ENCODE data around the gene SLC7A8. TPM values are rescaled to one million over a fixed set of nuclear protein-coding genes. Genes with fewer than 3 reads are reported as not detected.

SLC7A8 gene
- total and polyA plus RNA-seq, 4 donors, result 2.6 to 9.8 (median 5.4) TPM

DNA sequence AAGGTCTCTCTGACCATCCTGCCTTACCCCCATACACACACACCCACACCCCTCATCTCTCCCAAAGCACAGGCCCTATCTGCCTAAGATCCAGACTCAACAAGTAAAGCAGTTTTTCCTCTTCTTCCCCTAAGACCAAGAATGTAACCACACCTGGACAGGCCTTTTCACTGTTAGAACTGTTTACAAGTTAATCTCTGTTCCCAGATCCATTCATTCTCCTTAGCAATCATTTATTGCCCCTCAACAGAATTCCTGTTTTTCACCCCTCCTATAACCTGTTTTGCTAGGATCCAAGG, 76.8 kb downstream of the SLC7A8 start:
- Histone ChIP-seq H3K27ac (ENCODE audit: low read depth in 1 of 2, low read length in 2 of 2) (no peak overlapping the region), H3K36me3 (ENCODE audit: control insufficient read depth in 4 of 4, insufficient read depth in 3 of 4, low read depth in 1 of 4, low read length in 3 of 4) (no peaks in the 10 kb centered on the region), H3K9me3 (ENCODE audit: control insufficient read depth in 4 of 4, low read length in 3 of 4) (no peaks in the 10 kb centered on the region), H3K4me3 (ENCODE audit: low read depth in 1 of 3, low read length in 3 of 3) (no peak overlapping the region), H3K9ac (ENCODE audit: low read depth in 1 of 2, low read length in 2 of 2) (no peak overlapping the region), H3K27me3 (ENCODE audit: control insufficient read depth in 4 of 4, insufficient read depth in 4 of 4, low read length in 3 of 4) (no peaks in the 10 kb centered on the region), H3K4me1 (ENCODE audit: control insufficient read depth in 4 of 4, insufficient read depth in 4 of 4, low read length in 3 of 4) (no peaks in the 10 kb centered on the region)
- no peak for TF ChIP-seq RAD21 (IDR thresholded peaks at IDR 0.05)
- TF ChIP-seq, protein P1, sequence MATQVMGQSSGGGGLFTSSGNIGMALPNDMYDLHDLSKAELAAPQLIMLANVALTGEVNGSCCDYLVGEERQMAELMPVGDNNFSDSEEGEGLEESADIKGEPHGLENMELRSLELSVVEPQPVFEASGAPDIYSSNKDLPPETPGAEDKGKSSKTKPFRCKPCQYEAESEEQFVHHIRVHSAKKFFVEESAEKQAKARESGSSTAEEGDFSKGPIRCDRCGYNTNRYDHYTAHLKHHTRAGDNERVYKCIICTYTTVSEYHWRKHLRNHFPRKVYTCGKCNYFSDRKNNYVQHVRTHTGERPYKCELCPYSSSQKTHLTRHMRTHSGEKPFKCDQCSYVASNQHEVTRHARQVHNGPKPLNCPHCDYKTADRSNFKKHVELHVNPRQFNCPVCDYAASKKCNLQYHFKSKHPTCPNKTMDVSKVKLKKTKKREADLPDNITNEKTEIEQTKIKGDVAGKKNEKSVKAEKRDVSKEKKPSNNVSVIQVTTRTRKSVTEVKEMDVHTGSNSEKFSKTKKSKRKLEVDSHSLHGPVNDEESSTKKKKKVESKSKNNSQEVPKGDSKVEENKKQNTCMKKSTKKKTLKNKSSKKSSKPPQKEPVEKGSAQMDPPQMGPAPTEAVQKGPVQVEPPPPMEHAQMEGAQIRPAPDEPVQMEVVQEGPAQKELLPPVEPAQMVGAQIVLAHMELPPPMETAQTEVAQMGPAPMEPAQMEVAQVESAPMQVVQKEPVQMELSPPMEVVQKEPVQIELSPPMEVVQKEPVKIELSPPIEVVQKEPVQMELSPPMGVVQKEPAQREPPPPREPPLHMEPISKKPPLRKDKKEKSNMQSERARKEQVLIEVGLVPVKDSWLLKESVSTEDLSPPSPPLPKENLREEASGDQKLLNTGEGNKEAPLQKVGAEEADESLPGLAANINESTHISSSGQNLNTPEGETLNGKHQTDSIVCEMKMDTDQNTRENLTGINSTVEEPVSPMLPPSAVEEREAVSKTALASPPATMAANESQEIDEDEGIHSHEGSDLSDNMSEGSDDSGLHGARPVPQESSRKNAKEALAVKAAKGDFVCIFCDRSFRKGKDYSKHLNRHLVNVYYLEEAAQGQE (IDR thresholded peaks at IDR 0.05), result no peak
- TF ChIP-seq, protein P2, sequence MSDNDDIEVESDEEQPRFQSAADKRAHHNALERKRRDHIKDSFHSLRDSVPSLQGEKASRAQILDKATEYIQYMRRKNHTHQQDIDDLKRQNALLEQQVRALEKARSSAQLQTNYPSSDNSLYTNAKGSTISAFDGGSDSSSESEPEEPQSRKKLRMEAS (IDR thresholded peaks at IDR 0.05), result no peak
- no peak for TF ChIP-seq TAF1 (conservative IDR thresholded peaks at IDR 0.05)
- TF ChIP-seq FOXA2 (IDR thresholded peaks at IDR 0.05), result no peak
- TF ChIP-seq HNF4A (conservative IDR thresholded peaks at IDR 0.05), result no peak
- TF ChIP-seq EGR1 (IDR thresholded peaks at IDR 0.05; ENCODE audit: low read depth in 2 of 2), result no peak
- TF ChIP-seq SP1 (IDR thresholded peaks at IDR 0.05), result no peak
- TF ChIP-seq ATF3 (IDR thresholded peaks at IDR 0.05), result no peak
- no peak for TF ChIP-seq JUND (IDR thresholded peaks at IDR 0.05)
- no peak for TF ChIP-seq RXRA (IDR thresholded peaks at IDR 0.05)
- TF ChIP-seq FOXA1 (IDR thresholded peaks at IDR 0.05), result no peak
- DNase-seq (ENCODE audit: low spot score), result no peak

DNA sequence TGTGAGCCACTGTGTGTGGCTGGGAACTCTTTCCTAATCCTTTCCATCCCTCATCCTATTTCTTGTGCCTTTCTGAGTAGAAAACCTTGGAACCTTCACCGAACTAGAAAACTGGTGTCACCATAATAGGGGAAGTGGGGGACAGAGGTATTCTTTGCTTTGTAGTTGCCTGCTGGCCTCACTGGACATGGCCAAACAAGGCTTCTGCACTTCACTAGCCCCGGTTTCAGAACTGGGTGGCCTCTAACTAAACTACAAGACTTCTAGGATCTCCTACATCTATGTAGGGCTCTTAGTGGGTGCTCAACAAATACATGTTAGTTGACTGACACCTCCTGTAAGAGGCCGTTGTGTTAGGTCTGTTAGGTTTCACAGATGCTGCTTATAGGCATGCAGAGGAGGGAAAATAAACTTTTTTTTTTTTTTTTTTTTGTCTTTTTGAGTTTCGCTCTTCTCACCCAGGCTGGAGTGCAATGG, 78.1 kb downstream of the SLC7A8 start:
- TF ChIP-seq EGR1 (IDR thresholded peaks at IDR 0.05; ENCODE audit: low read depth in 2 of 2), result no peak
- no peak for TF ChIP-seq HNF4G (IDR thresholded peaks at IDR 0.05)
- H3K9ac ChIP-seq (ENCODE audit: low read depth in 1 of 2, low read length in 2 of 2), result no peak overlapping the region
- no peak overlapping the region for H3K27ac ChIP-seq (ENCODE audit: low read depth in 1 of 2, low read length in 2 of 2)
- no peaks in the 10 kb centered on the region for H3K4me1 ChIP-seq (ENCODE audit: control insufficient read depth in 4 of 4, insufficient read depth in 4 of 4, low read length in 3 of 4)
- no peaks in the 10 kb centered on the region for H3K9me3 ChIP-seq (ENCODE audit: control insufficient read depth in 4 of 4, low read length in 3 of 4)
- H3K4me3 ChIP-seq (ENCODE audit: low read depth in 1 of 3, low read length in 3 of 3), result no peak overlapping the region
- 86% methylated on average over 4 of the region's 4 CpGs for WGBS
- no peak for DNase-seq (ENCODE audit: low spot score)
- no peaks in the 10 kb centered on the region for H3K36me3 ChIP-seq (ENCODE audit: control insufficient read depth in 4 of 4, insufficient read depth in 3 of 4, low read depth in 1 of 4, low read length in 3 of 4)
- H3K27me3 ChIP-seq (ENCODE audit: control insufficient read depth in 4 of 4, insufficient read depth in 4 of 4, low read length in 3 of 4), result no peaks in the 10 kb centered on the region

DNA sequence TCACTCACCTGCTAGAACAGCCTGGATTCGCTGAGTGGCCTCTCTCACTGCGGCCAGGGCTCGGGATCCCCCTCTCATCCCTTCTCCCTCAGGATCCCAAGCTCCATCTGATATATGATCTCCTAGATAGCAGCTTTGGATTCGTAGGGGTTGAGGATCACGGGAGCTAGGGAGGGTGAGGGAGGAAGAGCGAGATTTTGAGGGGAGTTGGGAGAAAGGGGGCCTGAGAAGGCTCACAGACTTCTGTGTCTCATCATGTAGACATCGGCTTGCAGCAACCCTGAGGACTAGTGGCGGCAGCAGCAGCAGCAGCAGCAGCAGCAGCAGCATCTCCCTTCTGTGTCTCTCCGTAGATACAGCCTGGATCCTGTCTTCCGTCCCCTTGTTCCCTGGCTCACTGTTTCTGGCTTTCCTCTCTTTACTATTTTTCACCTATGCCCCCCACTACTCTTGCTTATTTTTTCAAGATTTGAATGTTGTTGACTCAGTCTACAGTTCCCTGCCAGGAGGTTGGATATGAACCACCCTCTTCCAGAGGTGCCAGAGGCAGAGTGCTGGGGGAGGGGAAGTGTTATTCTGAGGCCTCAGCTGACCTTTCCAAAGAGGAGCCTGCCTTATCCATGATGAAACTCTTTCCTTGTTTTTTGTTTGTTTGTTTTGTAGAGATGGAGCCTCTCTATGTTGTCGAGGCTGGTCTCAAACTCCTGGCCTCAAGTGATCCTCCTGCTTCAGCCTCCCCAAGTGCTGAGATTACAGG, 78.7 kb downstream of the SLC7A8 start, which contains the start of gene CIROP:
CIROP (minus strand) TSS at position 399 of the 757 bp plus-strand sequence; CDS start at position 330, 69 bp downstream.
- DNase-seq (ENCODE audit: low spot score), result no peak
- H3K4me3 ChIP-seq (ENCODE audit: low read depth in 1 of 3, low read length in 3 of 3), result no peak within 1 kb of the TSS
- H3K27me3 ChIP-seq (ENCODE audit: control insufficient read depth in 4 of 4, insufficient read depth in 4 of 4, low read length in 3 of 4), result no peaks in the 10 kb centered on the region
- no peaks in the 10 kb centered on the region for H3K4me1 ChIP-seq (ENCODE audit: control insufficient read depth in 4 of 4, insufficient read depth in 4 of 4, low read length in 3 of 4)
- no peak within 1 kb of the TSS for H3K27ac ChIP-seq (ENCODE audit: low read depth in 1 of 2, low read length in 2 of 2)
- WGBS, result 72% methylated on average over 11 of the region's 11 CpGs
- H3K36me3 ChIP-seq (ENCODE audit: control insufficient read depth in 4 of 4, insufficient read depth in 3 of 4, low read depth in 1 of 4, low read length in 3 of 4), result no peaks in the 10 kb centered on the region
- H3K9me3 ChIP-seq (ENCODE audit: control insufficient read depth in 4 of 4, low read length in 3 of 4), result no peaks in the 10 kb centered on the region
- TF ChIP-seq YY1 (IDR thresholded peaks at IDR 0.05), result no peak
- TF ChIP-seq, protein P2 (IDR thresholded peaks at IDR 0.05), result no peak
- no peak for TF ChIP-seq FOXA1 (IDR thresholded peaks at IDR 0.05)
- TF ChIP-seq NR2F2 (IDR thresholded peaks at IDR 0.05), result no peak
- TF ChIP-seq HNF4G (IDR thresholded peaks at IDR 0.05), result no peak
- no peak for TF ChIP-seq TAF1 (conservative IDR thresholded peaks at IDR 0.05)
- no peak for TF ChIP-seq JUND (IDR thresholded peaks at IDR 0.05)
- no peak for TF ChIP-seq RXRA (IDR thresholded peaks at IDR 0.05)
- no peak for TF ChIP-seq RAD21 (IDR thresholded peaks at IDR 0.05)
- TF ChIP-seq, protein P1 (IDR thresholded peaks at IDR 0.05), result no peak
- no peak for TF ChIP-seq GABPA (IDR thresholded peaks at IDR 0.05 in 1 of 2, conservative IDR thresholded peaks at IDR 0.05 in 1 of 2)
- TF ChIP-seq FOXA2 (IDR thresholded peaks at IDR 0.05), result no peak
- no peak for TF ChIP-seq EGR1 (IDR thresholded peaks at IDR 0.05; ENCODE audit: low read depth in 2 of 2)
- TF ChIP-seq SP1 (IDR thresholded peaks at IDR 0.05), result no peak
- TF ChIP-seq ATF3 (IDR thresholded peaks at IDR 0.05), result no peak
- no peak for TF ChIP-seq HNF4A (conservative IDR thresholded peaks at IDR 0.05)
- H3K9ac ChIP-seq (ENCODE audit: low read depth in 1 of 2, low read length in 2 of 2), result no peak within 1 kb of the TSS

Measured in liver (tissue), 9 donors.